KOPT-K1 (cell line): Measurements from ENCODE around the gene RPH3AL.

Experiments used
- H3K27ac ChIP-seq: fragments of 200-600 bp; sonication (generic); 2 replicates; pipeline ENCODE4 v1.5.1; 2016; ENCODE audit warnings: antibody characterized with exemption, mild to moderate bottlenecking, low read depth, low read length; ENCODE audit not compliant: poor library complexity, severe bottlenecking
- H3K36me3 ChIP-seq: fragments of 200-600 bp; sonication (generic); 2 replicates; pipeline ENCODE4 v1.5.1; 2017; ENCODE audit warnings: antibody characterized with exemption, mild to moderate bottlenecking, low read length, moderate library complexity; ENCODE audit not compliant: insufficient read depth
- H3K9me3 ChIP-seq: fragments of 200-600 bp; sonication (generic); 2 replicates; pipeline ENCODE4 v1.5.1; 2017; ENCODE audit warnings: antibody characterized with exemption, low read length, mild to moderate bottlenecking; ENCODE audit not compliant: insufficient read depth, poor library complexity, severe bottlenecking

The RPH3AL gene

GRCh38 chr17:299546-299945, 53.1 kb downstream of the RPH3AL start:
- Histone ChIP-seq H3K27ac (no peak overlapping the region), H3K9me3 (no peaks in the 10 kb centered on the region), H3K36me3 (no peaks in the 10 kb centered on the region)

GRCh38 chr17:298791-299450, 53.7 kb downstream of the RPH3AL start:
- no peak overlapping the region for H3K27ac ChIP-seq
- no peaks in the 10 kb centered on the region for H3K9me3 ChIP-seq
- no peaks in the 10 kb centered on the region for H3K36me3 ChIP-seq

- H3K9me3 ChIP-seq, result no peaks in the 10 kb centered on the region
- no peak overlapping the region for H3K27ac ChIP-seq
- H3K36me3 ChIP-seq, result no peaks in the 10 kb centered on the region
These were observed 54.8 kb downstream of the RPH3AL start for GRCh38 chr17:297758-298157.

GRCh38 chr17:296906-297690, 55.5 kb downstream of the RPH3AL start:
- Histone ChIP-seq H3K27ac (no peak overlapping the region), H3K36me3 (no peaks in the 10 kb centered on the region), H3K9me3 (no peaks in the 10 kb centered on the region)

GRCh38 chr17:296379-296778, 56.2 kb downstream of the RPH3AL start:
- Histone ChIP-seq H3K9me3 (no peaks in the 10 kb centered on the region), H3K36me3 (no peaks in the 10 kb centered on the region), H3K27ac (no peak overlapping the region)

- no peaks in the 10 kb centered on the region for H3K36me3 ChIP-seq
- no peak overlapping the region for H3K27ac ChIP-seq
- no peaks in the 10 kb centered on the region for H3K9me3 ChIP-seq
These were observed 59.9 kb downstream of the RPH3AL start for GRCh38 chr17:292531-293382.

GRCh38 chr17:292016-292415, 60.6 kb downstream of the RPH3AL start:
- Histone ChIP-seq H3K36me3 (no peaks in the 10 kb centered on the region), H3K27ac (no peak overlapping the region), H3K9me3 (no peaks in the 10 kb centered on the region)

GRCh38 chr17:291587-291986, 61.0 kb downstream of the RPH3AL start:
- H3K36me3 ChIP-seq, result no peaks in the 10 kb centered on the region
- H3K27ac ChIP-seq, result no peak overlapping the region
- H3K9me3 ChIP-seq, result no peaks in the 10 kb centered on the region

- Histone ChIP-seq H3K27ac (no peak overlapping the region), H3K9me3 (no peaks in the 10 kb centered on the region), H3K36me3 (no peaks in the 10 kb centered on the region)
These were observed 62.0 kb downstream of the RPH3AL start for GRCh38 chr17:290626-291025.

- H3K9me3 ChIP-seq, result no peaks in the 10 kb centered on the region
- H3K27ac ChIP-seq, result no peak overlapping the region
- no peaks in the 10 kb centered on the region for H3K36me3 ChIP-seq
These were observed 62.5 kb downstream of the RPH3AL start for GRCh38 chr17:290121-290521.

GRCh38 chr17:289409-289808, 63.2 kb downstream of the RPH3AL start:
- Histone ChIP-seq H3K27ac (no peak overlapping the region), H3K36me3 (no peaks in the 10 kb centered on the region), H3K9me3 (no peaks in the 10 kb centered on the region)

- H3K9me3 ChIP-seq, result no peaks in the 10 kb centered on the region
- H3K27ac ChIP-seq, result no peak overlapping the region
- no peaks in the 10 kb centered on the region for H3K36me3 ChIP-seq
These were observed 63.7 kb downstream of the RPH3AL start for GRCh38 chr17:288802-289356.

GRCh38 chr17:286571-286970, 66.0 kb downstream of the RPH3AL start:
- H3K36me3 ChIP-seq, result no peaks in the 10 kb centered on the region
- no peaks in the 10 kb centered on the region for H3K9me3 ChIP-seq
- H3K27ac ChIP-seq, result no peak overlapping the region

- Histone ChIP-seq H3K36me3 (no peaks in the 10 kb centered on the region), H3K9me3 (no peaks in the 10 kb centered on the region), H3K27ac (no peak overlapping the region)
These were observed 66.7 kb downstream of the RPH3AL start for GRCh38 chr17:285751-286422.
